Panc1 (cell line): ENCODE results near the gene RIPOR3. TPM values are rescaled to one million over a fixed set of nuclear protein-coding genes. Genes with fewer than 3 reads are reported as not detected.
A peak's percentile ranks its signal among the peaks of the same experiment; 100 is the strongest.

Experiments
- ATAC-seq: fragments of 200-7000 bp; cut with Tn5 transposase; 2 replicates; pipeline ENCODE4 v1.9.1; 2020; ENCODE audit warnings: mild to moderate bottlenecking, moderate library complexity
- BruUV-seq: library from RNA; stranded (reverse); fragments of 400-500 nt; replicated peaks from 2 replicates; lab custom pipeline; 2021; lab: Mats Ljungman, UMichigan
- CTCF ChIA-PET: fragments of 300-600 bp; sonication (Branson Sonifier 250); formaldehyde crosslinking; loops from one replicate; lab custom pipeline; 2022; ENCODE audit warnings: antibody characterized with exemption; lab: Charles Lee
- POLR2A ChIA-PET: fragments of 300-600 bp; sonication (Branson Sonifier 250); formaldehyde crosslinking; loops from one replicate; lab custom pipeline; 2022; ENCODE audit warnings: antibody characterized with exemption; lab: Charles Lee
- DNase-seq: peaks from one replicate; pipeline ENCODE4 v3.0.0-alpha.2; 2010; ENCODE audit warnings: low read depth, low spot score
- H3K27ac ChIP-seq: 2 replicates; pipeline ENCODE4 v1.5.1; 2011; ENCODE audit warnings: mild to moderate bottlenecking, low read length, inconsistent platforms
- H3K27me3 ChIP-seq: fragments of 200-500 bp; sonication (Bioruptor generic); 2 replicates; pipeline ENCODE4 v1.6.0; 2014; ENCODE audit warnings: low read length, inconsistent platforms; ENCODE audit not compliant: control insufficient read depth, insufficient read depth
- H3K36me3 ChIP-seq: fragments of 200-500 bp; sonication (Bioruptor generic); 2 replicates; pipeline ENCODE4 v1.5.1; 2014; ENCODE audit warnings: inconsistent platforms, mild to moderate bottlenecking, low read length, moderate library complexity; ENCODE audit not compliant: control insufficient read depth, insufficient read depth
- H3K4me1 ChIP-seq: 2 replicates; pipeline ENCODE4 v1.5.1; 2011; ENCODE audit warnings: inconsistent platforms, mild to moderate bottlenecking, low read length, moderate library complexity; ENCODE audit not compliant: control insufficient read depth, insufficient read depth
- H3K4me3 ChIP-seq, 2 experiments: 2 replicates each; pipeline ENCODE4 v1.5.1; 2011 to 2012; ENCODE audit warnings: low read depth in 2 of 2, low read length in 2 of 2, mild to moderate bottlenecking in 2 of 2, inconsistent platforms in 1 of 2, moderate library complexity in 1 of 2
- H3K9me3 ChIP-seq: fragments of 200-500 bp; sonication (Bioruptor generic); 2 replicates; pipeline ENCODE4 v1.5.1; 2014; ENCODE audit warnings: low read depth, mild to moderate bottlenecking, inconsistent platforms, low read length, moderate library complexity; ENCODE audit not compliant: control insufficient read depth, insufficient read depth
- POLR2AphosphoS5 ChIP-seq: IDR thresholded peaks from 2 replicates; pipeline ENCODE4 v1.6.1; 2012; ENCODE audit warnings: mild to moderate bottlenecking, low read depth, low read length, moderate library complexity
- REST ChIP-seq, 2 experiments: IDR thresholded peaks; 2 replicates each; pipeline ENCODE4 v1.6.1; 2011 to 2012; ENCODE audit warnings: low read depth in 2 of 2, control low read depth in 1 of 2, low read length in 1 of 2, mild to moderate bottlenecking in 1 of 2, moderate library complexity in 1 of 2; ENCODE audit not compliant: insufficient read depth in 1 of 2
- SIN3A ChIP-seq: IDR thresholded peaks from 2 replicates; pipeline ENCODE4 v1.6.1; 2012; ENCODE audit warnings: low read depth, mild to moderate bottlenecking, low read length, moderate library complexity, borderline replicate concordance; ENCODE audit not compliant: insufficient read depth
- TCF7L2 ChIP-seq: IDR thresholded peaks from 2 replicates; pipeline ENCODE4 v1.6.1; 2011; ENCODE audit warnings: mild to moderate bottlenecking, low read depth, low read length, inconsistent platforms
- in situ Hi-C: cut with HindIII; loops from 2 replicates; pipeline ENCODE4 v1.10.0; 2016; ENCODE audit warnings: low sequenced_read_pairs, low pct_unique_long_range_greater_than_20kb
- intact Hi-C: fragments of 100-400 bp; cut with micrococcal nuclease; formaldehyde crosslinking; loops from one replicate; pipeline ENCODE4 v1.10.0; 2022; ENCODE audit not compliant: unreplicated experiment
- total RNA-seq: library from RNA; stranded (reverse); gene quantifications from one replicate; pipeline ENCODE4 v1.2.1, GENCODE V29; 2021; ENCODE audit not compliant: unreplicated experiment
- TF ChIP-seq, protein P1 (sequence below): fragments of 450-650 bp; IDR thresholded peaks from 2 replicates; pipeline ENCODE4 v1.5.1; 2017; ENCODE audit warnings: mild to moderate bottlenecking

Gene RIPOR3
- total RNA-seq, 1 experiment from 2014 or later: 92.5 TPM

DNA sequence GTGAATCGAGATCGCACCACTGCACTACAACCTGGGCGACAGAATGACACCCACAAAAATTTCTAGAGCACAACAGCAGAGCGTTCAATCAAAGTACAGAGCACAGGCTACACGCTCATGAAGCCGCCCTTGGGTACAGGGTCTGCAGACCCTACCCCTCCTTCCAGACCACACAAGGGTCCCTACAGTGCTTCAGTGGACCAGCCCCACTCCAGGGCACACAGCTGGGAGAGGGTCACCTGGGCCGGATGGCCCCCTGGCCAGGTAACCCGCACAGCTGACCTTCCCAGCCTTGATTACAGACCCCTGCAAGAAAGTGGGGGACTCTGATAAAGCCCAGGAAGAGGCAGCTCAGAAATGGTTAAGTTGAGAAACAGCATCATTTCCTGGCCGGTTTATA is 63.6 kb downstream of the RIPOR3 start:
- POLR2A ChIA-PET: no interaction called here
- no peaks in the 10 kb centered on the region for H3K36me3 ChIP-seq
- CTCF ChIA-PET: interaction anchor here (0.6 to 1.7 kb wide), 2 partner anchors 33 to 160 kb away, joined by 7 to 9 read pairs; no protein-coding TSS in a partner anchor
- H3K9me3 ChIP-seq: no peaks in the 10 kb centered on the region
- ATAC-seq (no peak), DNase-seq (no peak)
- H3K4me1 ChIP-seq: peaks cover 67% of the 10 kb centered on the region
- TF ChIP-seq POLR2AphosphoS5 (no peak), SIN3A (no peak), TCF7L2 (no peak), REST (IDR thresholded peaks at IDR 0.05; ENCODE audit: insufficient read depth in 1 of 2, low read depth in 2 of 2, low read length in 1 of 2) (no peak)
- TF ChIP-seq, protein P1, sequence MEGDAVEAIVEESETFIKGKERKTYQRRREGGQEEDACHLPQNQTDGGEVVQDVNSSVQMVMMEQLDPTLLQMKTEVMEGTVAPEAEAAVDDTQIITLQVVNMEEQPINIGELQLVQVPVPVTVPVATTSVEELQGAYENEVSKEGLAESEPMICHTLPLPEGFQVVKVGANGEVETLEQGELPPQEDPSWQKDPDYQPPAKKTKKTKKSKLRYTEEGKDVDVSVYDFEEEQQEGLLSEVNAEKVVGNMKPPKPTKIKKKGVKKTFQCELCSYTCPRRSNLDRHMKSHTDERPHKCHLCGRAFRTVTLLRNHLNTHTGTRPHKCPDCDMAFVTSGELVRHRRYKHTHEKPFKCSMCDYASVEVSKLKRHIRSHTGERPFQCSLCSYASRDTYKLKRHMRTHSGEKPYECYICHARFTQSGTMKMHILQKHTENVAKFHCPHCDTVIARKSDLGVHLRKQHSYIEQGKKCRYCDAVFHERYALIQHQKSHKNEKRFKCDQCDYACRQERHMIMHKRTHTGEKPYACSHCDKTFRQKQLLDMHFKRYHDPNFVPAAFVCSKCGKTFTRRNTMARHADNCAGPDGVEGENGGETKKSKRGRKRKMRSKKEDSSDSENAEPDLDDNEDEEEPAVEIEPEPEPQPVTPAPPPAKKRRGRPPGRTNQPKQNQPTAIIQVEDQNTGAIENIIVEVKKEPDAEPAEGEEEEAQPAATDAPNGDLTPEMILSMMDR: no peak
- peak overlapping the region; percentile 95 for H3K27ac ChIP-seq
- BruUV-seq: no TSS peak
- H3K27me3 ChIP-seq: no peaks in the 10 kb centered on the region
- H3K4me3 ChIP-seq: no peak overlapping the region
- intact Hi-C loops: no loop called here
- in situ Hi-C loops: no loop called here

- Histone ChIP-seq H3K4me1 (peaks cover 51% of the 10 kb centered on the region), H3K27ac (peak overlapping the region; percentile 86), H3K27me3 (no peaks in the 10 kb centered on the region), H3K36me3 (no peaks in the 10 kb centered on the region), H3K9me3 (no peaks in the 10 kb centered on the region), H3K4me3 (no peak overlapping the region)
- TF ChIP-seq POLR2AphosphoS5 (no peak), REST (IDR thresholded peaks at IDR 0.05; ENCODE audit: insufficient read depth in 1 of 2, low read depth in 2 of 2, low read length in 1 of 2) (0 out of 4 replicates have a peak, but pooled peaks of 1 of the 2 experiments have one; percentile 25)
- TF ChIP-seq, protein P1: peak; percentile 91
- ATAC-seq (peak; percentile 58), DNase-seq (no peak)
- POLR2A ChIA-PET: interaction anchor here (0.6 to 1.0 kb wide), 4 partner anchors 10 to 162 kb away, joined by 3 to 7 read pairs (median 5); no protein-coding TSS in a partner anchor
- intact Hi-C loops (no loop called here), in situ Hi-C loops (no loop called here)
- CTCF ChIA-PET: interaction anchor here (0.5 to 1.4 kb wide), 8 partner anchors 10 to 321 kb away, joined by 3 to 15 read pairs (median 4); no protein-coding TSS in a partner anchor
- BruUV-seq: no TSS peak
Observed at GRCh38 chr20:50625986-50626677, 65.2 kb downstream of the RIPOR3 start.
